ENCODE results near the gene EML2. TPM values are rescaled to one million over a fixed set of nuclear protein-coding genes. Genes with fewer than 3 reads are reported as not detected.

Gene EML2
- total RNA-seq, 1 donor from 2014 or later: 97.7 TPM

DNA sequence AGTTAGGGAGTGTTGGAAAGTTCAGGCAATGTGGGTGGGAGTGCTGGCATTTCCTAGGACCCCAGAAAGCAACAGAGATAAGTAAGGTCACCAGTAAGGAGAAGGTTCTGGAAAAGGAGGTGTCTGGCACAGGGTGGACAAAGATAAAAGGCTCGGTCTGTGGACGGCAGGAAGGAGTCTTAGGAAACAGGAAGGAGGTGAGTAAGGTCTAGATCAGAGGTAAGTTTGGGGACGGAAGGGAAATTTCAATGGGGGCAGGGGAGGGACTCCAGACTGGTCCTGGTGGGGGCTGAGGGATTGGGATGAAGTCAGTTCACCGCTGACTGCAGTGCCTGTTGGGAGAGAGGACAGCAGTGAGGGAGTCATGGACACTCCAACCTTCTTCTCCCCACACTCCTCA, 46.8 kb downstream of the EML2 start:
- peaks cover 47% of the 10 kb centered on the region for H3K27me3 Mint-ChIP-seq
- DNase-seq (no peak), ATAC-seq (ENCODE audit: low read depth) (no peak)
- TF ChIP-seq, protein P1, sequence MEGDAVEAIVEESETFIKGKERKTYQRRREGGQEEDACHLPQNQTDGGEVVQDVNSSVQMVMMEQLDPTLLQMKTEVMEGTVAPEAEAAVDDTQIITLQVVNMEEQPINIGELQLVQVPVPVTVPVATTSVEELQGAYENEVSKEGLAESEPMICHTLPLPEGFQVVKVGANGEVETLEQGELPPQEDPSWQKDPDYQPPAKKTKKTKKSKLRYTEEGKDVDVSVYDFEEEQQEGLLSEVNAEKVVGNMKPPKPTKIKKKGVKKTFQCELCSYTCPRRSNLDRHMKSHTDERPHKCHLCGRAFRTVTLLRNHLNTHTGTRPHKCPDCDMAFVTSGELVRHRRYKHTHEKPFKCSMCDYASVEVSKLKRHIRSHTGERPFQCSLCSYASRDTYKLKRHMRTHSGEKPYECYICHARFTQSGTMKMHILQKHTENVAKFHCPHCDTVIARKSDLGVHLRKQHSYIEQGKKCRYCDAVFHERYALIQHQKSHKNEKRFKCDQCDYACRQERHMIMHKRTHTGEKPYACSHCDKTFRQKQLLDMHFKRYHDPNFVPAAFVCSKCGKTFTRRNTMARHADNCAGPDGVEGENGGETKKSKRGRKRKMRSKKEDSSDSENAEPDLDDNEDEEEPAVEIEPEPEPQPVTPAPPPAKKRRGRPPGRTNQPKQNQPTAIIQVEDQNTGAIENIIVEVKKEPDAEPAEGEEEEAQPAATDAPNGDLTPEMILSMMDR (IDR thresholded peaks at IDR 0.05): no peak
- no peaks in the 10 kb centered on the region for H3K36me3 Mint-ChIP-seq (ENCODE audit: low read depth)
- ChIA-PET CTCF (no interaction called here), POLR2A (interaction anchor here (0.6 kb wide), 1 partner anchor 8 kb away, joined by 4 read pairs; no protein-coding TSS in a partner anchor)
- H3K27ac Mint-ChIP-seq: no peak overlapping the region
- no peaks in the 10 kb centered on the region for H3K9me3 Mint-ChIP-seq
- intact Hi-C loops (cut with micrococcal nuclease): no loop called here
- H3K4me3 Mint-ChIP-seq: no peak overlapping the region
- no peaks in the 10 kb centered on the region for H3K4me1 Mint-ChIP-seq

DNA sequence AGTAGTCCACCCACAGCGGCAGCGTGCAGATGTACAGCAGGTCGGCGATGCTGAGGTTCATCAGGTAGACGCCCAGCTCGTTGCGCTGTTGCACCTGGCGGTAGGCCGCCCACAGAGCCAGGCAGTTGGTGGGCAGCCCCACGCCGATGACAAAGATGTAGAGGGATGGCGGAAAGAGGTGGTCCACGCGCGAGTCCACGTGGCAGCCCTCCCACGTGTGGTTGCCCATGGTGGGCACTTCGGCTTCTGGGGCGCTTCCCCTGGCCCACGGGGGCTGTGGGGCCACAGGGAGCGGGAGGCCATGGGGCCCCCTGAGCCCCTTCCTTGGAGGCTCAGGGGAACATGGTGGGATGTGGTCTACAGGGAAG, 47.6 kb downstream of the EML2 start:
- DNase-seq: no peak
- Mint-ChIP-seq H3K27ac (no peak overlapping the region), H3K36me3 (ENCODE audit: low read depth) (no peaks in the 10 kb centered on the region), H3K27me3 (peaks cover 42% of the 10 kb centered on the region), H3K4me1 (no peaks in the 10 kb centered on the region), H3K9me3 (no peaks in the 10 kb centered on the region), H3K4me3 (no peak overlapping the region)
- intact Hi-C loops (cut with micrococcal nuclease): no loop called here
- ChIA-PET CTCF (no interaction called here), POLR2A (interaction anchor here (0.5 kb wide), 1 partner anchor 11 kb away, joined by 3 read pairs; the partner anchor contains the start of gene GPR4)
- ATAC-seq (ENCODE audit: low read depth): no peak
- TF ChIP-seq, protein P1 (IDR thresholded peaks at IDR 0.05): no peak

DNA sequence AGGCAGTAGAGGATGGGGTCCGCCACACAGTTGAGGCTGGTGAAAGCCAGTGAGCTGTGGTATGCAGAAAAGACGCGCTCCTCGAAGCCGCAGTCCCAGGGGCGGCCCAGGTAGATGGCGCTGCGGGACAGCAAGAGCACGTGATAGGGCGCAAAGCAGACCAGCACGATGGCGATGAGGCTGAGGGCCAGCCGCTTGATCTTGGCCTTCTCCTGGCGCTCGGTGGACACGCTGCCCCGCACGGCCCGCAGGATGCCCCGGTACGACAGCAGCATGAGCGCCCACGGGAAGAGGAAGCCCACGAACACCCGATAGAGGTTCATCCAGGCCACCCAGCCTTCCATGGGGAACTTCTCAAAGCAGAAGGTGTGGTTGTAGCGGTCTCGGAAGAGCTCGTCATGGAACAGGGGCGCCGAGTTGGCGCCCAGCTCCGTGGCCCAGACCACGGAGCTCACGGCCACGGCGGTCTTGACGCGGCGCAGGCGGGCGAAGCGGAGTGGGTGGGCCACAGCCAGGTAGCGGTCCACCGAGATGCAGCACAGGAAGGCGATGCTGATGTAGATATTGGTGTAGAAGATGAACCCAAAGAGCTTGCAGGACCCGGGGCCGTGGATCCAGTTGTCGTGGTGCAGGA, 48.1 kb downstream of the EML2 start:
- TF ChIP-seq, protein P1 (IDR thresholded peaks at IDR 0.05): no peak
- Mint-ChIP-seq H3K9me3 (no peaks in the 10 kb centered on the region), H3K4me3 (no peak overlapping the region), H3K4me1 (no peaks in the 10 kb centered on the region), H3K36me3 (ENCODE audit: low read depth) (no peaks in the 10 kb centered on the region), H3K27ac (no peak overlapping the region), H3K27me3 (peaks cover 37% of the 10 kb centered on the region)
- ChIA-PET CTCF (interaction anchor here (0.6 kb wide), 1 partner anchor 101 kb away, joined by 3 read pairs; the partner anchor contains the start of gene QPCTL), POLR2A (interaction anchor here (0.5 kb wide), 1 partner anchor 11 kb away, joined by 3 read pairs; the partner anchor contains the start of gene GPR4)
- intact Hi-C loops (cut with micrococcal nuclease): no loop called here
- ATAC-seq (ENCODE audit: low read depth) (peak; percentile 69), DNase-seq (no peak)

DNA sequence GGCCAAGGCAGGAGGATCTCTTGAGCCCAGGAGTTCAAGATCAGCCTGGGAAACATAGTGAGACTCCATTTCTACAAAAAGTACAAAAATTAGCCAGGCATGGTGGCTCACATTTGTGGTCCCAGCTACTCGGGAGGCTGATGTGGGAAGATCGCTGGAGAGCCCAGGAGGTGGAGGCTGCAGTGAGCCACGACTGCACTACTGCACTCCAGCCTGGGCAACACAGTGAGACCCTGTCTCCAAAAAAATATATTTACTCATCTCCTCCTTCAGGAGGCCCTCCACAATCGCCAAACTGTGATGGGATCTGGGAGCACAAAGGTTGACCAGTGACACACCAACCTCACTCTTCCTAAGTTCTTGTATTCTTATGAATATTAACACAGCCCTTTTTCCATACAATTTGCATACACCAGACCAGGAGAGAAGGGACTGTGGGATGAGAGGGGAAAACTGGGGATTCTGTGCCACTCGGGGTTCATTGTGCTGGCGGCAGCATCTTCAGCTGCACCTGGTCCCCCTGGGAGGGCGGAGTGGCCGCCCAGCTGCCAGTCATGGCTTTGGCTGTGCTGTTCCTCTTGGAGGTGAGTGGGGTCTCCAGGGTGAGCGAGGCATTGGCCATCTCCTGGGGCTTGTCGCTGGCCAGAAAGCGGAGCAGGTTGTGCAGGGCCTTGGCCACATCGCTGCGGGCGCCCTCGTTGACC, 48.7 kb downstream of the EML2 start:
- intact Hi-C loops (cut with micrococcal nuclease): no loop called here
- no peak overlapping the region for H3K27ac Mint-ChIP-seq
- no peak overlapping the region for H3K4me3 Mint-ChIP-seq
- H3K27me3 Mint-ChIP-seq: peaks cover 32% of the 10 kb centered on the region
- TF ChIP-seq, protein P1 (IDR thresholded peaks at IDR 0.05): no peak
- CTCF ChIA-PET: interaction anchor here (0.6 kb wide), 1 partner anchor 102 kb away, joined by 3 read pairs; the partner anchor contains the start of gene QPCTL
- POLR2A ChIA-PET: no interaction called here
- H3K36me3 Mint-ChIP-seq (ENCODE audit: low read depth): no peaks in the 10 kb centered on the region
- no peaks in the 10 kb centered on the region for H3K4me1 Mint-ChIP-seq
- ATAC-seq (ENCODE audit: low read depth) (no peak), DNase-seq (no peak)
- H3K9me3 Mint-ChIP-seq: no peaks in the 10 kb centered on the region

DNA sequence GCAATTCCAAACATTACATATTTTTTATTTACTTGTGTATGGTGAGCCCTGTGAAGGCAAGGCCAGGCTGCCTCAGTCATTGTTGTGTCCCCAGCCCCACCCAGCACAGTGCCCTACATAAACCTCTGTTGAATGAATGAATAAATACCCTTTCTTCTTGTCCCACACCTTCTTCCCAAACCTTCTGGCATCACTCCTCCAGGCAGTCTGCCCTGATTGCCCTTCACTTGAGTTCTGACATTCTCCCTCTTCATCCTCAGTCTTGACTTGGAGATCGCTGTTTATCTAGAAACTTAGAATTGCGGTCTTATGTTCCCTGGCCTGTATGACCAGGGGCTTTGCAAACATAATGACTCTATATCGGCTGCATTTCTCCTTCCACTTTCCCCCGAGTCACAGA, 49.4 kb downstream of the EML2 start:
- Mint-ChIP-seq H3K36me3 (ENCODE audit: low read depth) (no peaks in the 10 kb centered on the region), H3K4me3 (no peak overlapping the region), H3K4me1 (peaks cover 2% of the 10 kb centered on the region), H3K9me3 (no peaks in the 10 kb centered on the region), H3K27me3 (peaks cover 28% of the 10 kb centered on the region), H3K27ac (no peak overlapping the region)
- ATAC-seq (ENCODE audit: low read depth): no peak
- intact Hi-C loops (cut with micrococcal nuclease): no loop called here
- no peak for DNase-seq
- TF ChIP-seq, protein P1 (IDR thresholded peaks at IDR 0.05): no peak
- ChIA-PET POLR2A (no interaction called here), CTCF (no interaction called here)

Measured in activated B cell treated with CpG ODN at 0.5 μM for 24 hours (primary cell).